Cardiac ventricle fibroblast (primary cell): ENCODE results near the gene ADGRG2. TPM values are rescaled to one million over a fixed set of nuclear protein-coding genes. Genes with fewer than 3 reads are reported as not detected.

Source experiments
- total RNA-seq: library from RNA; depleted of rRNA; stranded (reverse); fragments of >200 nt; gene quantifications from 2 replicates; pipeline ENCODE4 v1.2.3, GENCODE V29; 2015

The ADGRG2 gene
- 0.37 and 0.39 TPM in 2 replicates for total RNA-seq

DNA sequence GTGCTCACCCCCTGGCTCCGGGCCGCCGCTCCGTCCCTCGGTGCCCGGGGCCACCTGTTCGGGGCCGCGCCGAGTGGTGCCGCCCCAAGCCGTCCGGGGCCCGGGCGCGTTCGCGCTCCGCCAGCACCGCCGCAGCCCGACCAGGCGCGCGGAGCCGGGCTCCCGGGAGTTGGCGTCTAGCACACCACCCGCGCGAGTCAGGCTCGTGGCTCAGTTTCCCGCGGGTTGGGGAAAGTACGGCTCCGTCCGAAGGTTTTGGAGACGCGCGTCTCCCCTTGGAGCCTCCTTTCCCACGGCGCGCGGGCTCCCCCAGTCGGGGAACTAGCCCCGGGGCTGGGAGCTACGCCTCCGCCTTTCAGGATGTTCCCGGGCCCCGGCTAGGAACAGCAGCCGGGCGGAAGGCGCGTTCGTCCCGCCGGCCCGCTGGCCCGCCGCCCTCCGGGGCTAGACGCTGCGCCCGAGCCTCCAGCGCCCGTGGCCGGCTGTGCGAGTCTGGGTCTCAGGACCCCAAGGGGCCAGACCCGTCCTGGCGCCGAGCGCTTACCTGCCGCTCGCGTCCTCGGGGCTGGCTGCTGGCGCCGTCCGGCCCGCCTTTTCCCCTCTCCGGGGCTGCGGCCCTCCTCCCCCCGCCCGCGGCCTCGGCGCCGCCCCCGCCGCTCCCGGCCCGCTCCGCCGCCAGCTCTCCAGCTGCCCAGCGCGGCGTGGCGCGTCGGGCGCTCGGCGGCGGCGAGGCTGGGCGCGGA, at the start of gene ADGRG2:
Gene ADGRG2 (minus strand): TSS at position 571 of the 743 bp plus-strand sequence. CDS start 53,634 bp downstream, outside the sequence.

DNA sequence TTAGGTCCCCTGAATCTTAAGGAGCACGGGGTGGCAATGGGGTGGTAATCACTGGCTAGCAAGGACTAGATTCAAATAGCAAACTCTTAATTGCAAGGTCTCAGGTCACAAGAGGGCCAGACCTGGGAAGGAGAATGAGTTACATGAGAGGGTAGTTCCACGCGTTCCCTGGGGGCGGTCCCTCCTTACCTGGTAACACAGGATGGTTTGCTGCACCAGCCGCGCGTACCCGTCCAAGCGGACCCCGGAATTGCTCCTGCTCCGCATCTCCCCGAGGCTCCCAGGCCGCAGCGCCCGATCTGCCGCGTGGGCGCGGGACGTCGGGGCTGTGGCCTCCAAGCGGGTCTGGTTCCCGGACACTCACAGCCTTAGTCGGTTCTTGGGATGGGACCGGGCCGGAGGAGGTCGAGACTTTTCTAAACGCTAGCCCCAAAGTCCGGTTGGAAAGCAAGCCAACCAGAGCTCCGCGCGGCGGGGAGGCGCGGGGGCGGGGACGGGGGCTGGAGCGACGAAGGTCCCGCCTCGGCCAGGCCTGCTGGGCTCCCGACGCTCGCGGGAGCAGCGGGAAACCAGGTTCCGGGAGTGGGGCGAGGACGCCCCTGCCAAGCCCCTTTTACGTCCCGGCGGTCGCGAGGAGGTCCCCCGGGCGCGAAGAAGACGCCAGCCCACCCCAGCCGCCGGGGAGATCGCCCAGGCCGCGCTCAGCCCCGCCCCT, 138.4 kb downstream of the ADGRG2 start, which contains the start of gene PHKA2:
Gene PHKA2 (minus strand): TSS at position 449 of the 715 bp plus-strand sequence. CDS start 182 bp downstream, at position 267.

Other genes with a start within 250 kb of the ADGRG2 start
- gene PHKA2, start 138.4 kb downstream of the ADGRG2 start, total RNA-seq, result 6.1 and 13.8 TPM in 2 replicates
- gene PDHA1, start 221.5 kb upstream of the ADGRG2 start, total RNA-seq, result 45.7 and 79.9 TPM in 2 replicates